Measurements from ENCODE around the gene ZNF235.
"Not testable (repeated sequence)": the region's sequence is repeated elsewhere in the genome, so short reads cannot be mapped to it uniquely, and the experiment has no call there.

Gene ZNF235

DNA sequence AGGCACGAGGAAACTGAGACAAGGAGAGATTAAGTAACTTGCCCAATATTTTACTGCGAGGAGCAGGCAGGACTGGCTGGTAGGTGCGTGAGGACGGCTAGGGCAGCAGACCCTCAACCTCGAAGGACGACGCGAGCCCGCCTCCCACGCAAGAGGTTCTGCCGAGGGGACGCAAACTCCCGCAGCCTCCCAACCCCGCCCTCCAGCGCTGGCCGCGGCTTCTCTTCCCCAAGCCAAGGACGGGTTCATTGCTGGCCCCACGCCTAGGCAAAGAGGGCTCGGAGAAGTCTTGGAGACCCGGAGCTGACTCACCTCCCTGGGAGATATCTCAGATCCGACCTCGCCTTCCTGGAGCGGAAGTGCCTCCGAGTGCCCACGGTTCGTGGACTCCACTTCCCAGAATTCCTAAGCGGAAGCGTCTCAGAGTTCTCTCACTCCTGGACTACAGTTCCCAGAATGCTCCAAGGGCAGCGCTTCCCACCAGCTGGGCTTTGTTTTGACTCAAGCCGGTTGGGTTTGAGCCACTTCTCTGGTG, at the start of gene ZNF235:
Gene ZNF235 (minus strand): TSS at position 367 of the 535 bp plus-strand sequence. CDS start 1,621 bp downstream, outside the sequence.
- DNase-seq (ENCODE audit: low read depth in 2 of 2), result peak; percentile 93 to 94

DNA sequence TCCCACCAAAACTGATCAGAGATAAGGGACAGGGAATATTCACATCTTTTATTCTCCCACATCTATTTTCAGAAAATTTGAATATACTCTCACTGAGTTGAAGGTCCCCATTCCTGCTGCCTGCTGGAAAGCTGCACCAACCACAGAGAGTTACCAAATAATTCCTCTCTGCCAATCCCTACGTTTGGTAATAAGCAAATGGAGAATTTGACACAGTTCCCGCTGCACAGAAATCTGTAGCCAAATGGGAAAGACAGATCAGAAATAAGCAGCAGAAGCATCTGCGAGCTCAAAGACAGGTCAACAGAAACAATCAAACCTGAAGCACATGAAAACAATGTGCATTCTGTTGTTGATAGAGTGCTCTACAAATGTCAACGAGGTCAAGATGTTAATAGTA, 41.7 kb upstream of the ZNF235 start:
- DNase-seq (ENCODE audit: low read depth in 2 of 2), result no peak

DNA sequence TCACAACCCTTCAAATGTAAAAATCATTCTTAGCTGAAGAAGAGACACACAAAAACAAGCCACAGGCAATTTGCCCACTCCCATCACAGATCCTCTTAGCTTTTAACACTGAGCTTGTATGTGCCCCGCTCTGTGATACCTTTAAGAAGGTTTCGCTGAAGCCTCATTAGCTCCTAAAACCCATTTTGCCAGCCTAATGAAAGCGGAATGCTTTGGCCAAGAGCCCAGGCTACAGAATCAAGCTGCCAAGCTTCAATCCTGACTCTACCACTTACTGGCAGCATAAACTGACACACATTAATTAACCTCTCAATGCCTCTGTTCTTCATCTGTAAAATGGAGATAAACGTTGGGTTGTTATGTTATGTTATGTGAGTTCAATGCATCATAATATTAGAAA, 41.1 kb upstream of the ZNF235 start:
- no peak for DNase-seq (ENCODE audit: low read depth in 2 of 2)

DNA sequence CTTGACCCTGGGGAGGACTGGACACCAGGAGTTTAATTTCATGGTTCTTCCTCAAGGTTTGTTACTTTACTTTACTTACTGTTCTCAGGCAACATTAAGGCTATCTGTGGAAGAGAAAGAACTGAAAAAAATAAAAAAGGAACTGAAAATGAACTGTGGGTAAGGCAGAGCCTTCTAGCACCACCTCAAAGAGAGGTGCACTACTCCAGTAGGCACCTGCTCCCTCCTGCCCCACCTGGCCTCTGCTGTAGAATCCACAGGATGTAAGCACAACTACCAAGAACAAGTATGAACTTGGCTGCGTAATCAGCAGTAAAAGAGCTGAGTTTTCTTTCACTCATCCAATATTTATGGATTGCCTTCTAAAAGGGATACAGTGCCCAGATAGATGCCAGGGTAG, 39.4 kb upstream of the ZNF235 start:
- DNase-seq (ENCODE audit: low read depth in 2 of 2), result no peak

DNA sequence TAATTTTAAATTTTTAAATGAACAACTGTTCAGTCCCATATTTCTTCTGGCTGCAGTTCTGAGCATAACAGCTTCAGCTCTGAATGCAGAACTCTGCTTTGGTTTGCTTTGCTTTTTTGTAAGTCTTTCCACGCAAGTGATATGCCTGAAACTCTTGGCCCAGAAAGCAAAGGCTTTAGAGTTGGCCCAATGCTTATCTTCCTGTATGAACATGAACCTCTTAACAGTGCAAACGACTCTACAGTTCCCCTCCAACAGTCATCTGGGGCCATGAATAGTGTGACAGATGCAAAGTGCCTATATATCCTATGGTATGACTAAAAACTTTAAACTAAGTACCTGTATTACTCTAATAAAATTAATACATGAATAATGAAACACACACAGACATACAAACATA, 37.0 kb upstream of the ZNF235 start:
- DNase-seq (ENCODE audit: low read depth in 2 of 2), result no peak

DNA sequence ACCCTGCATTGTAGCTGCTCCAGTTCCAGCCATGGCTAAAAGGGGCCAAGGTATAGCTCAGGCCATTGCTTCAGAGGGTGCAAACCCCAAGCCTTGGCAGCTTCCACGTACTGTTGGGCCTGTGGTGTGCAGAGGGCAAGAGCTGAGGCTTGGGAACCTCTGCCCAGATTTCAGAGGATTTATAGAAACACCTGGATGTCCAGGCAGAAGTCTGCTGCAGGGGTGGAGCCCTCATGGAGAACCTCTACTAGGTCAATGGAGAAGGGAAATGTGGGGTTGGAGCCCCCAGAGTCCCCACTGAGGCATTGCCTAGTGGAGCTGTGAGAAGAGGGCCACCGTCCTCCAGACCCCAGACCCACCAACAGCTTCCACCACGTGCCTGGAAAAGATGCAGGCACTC, 29.8 kb upstream of the ZNF235 start:
- not testable (repeated sequence) for DNase-seq (ENCODE audit: low read depth in 2 of 2)

DNA sequence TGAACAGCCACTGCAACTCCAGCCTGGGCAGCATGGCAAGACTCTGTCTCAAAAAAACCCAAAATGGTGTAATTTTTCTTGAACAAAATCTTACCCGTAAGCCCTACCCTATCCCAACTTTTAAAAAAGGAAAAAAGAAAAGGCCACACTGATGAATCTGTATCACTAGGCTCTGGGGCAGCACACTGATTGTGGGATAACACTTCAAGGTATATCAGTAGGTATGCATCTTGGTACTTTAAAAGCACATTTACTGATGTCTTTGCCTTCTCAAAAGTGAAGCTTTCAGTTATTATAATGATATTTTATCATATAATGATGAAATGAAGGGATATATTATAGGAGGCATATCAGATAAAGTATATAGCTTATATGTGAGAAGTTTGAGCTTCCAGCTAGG, 27.3 kb upstream of the ZNF235 start:
- no peak for DNase-seq (ENCODE audit: low read depth in 2 of 2)

DNA sequence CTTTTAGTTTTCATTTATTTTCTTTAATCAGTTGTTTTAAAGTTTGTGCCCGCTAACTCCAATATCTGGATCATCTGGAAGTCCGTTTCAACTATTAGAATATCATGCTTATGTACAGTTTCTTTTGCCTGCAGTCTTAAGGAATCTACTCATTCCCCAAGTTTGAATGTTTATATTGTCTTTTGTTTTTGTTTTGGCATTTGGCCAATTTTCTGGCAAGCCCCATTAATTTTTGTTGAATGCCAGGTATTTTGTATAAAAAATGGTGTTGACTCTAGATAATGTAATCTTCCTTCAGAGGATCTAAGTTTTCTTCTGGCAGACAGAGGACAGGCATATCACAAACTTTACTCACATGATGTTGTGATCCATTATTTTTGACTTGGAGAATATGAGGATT, 11.1 kb upstream of the ZNF235 start:
- no peak for DNase-seq (ENCODE audit: low read depth in 2 of 2)

DNA sequence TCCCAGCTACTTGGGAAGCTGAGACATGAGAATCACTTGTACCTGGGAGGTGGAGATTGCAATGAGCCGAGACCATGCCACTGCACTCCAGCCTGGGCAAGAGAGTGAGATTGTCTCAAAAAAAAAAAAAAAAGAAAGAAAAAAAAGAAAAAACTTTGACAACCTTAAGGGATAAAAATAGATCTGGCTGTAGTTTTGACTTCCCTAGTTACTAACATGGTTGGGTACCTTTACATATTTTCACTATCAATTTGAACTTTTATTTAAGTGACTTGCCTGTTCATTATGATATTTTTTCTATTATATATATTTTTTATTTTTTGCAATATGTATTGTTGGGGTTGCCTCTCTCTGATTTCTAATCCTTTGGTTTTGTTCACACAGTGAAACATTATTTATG, 8.4 kb upstream of the ZNF235 start:
- no peak for DNase-seq (ENCODE audit: low read depth in 2 of 2)

DNA sequence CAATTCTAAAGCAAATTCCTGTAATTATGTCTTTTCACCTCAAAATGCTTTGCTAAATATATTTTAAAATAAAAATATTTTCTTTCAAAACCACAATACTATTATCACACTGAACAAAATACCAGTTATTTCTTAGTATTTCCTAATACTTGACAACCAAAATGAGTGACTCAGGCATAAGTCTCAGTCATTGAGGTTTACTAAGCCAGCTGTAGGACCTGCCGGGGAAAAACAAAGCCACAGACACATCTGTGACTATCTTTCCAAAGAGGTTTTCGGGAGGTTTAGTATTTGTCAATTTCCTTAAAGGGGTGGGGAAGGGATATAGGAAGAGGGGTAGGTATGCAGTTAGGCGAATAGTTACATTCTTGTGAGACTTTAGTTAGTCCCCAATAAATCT, 3.2 kb upstream of the ZNF235 start:
- DNase-seq (ENCODE audit: low read depth in 2 of 2), result no peak

DNA sequence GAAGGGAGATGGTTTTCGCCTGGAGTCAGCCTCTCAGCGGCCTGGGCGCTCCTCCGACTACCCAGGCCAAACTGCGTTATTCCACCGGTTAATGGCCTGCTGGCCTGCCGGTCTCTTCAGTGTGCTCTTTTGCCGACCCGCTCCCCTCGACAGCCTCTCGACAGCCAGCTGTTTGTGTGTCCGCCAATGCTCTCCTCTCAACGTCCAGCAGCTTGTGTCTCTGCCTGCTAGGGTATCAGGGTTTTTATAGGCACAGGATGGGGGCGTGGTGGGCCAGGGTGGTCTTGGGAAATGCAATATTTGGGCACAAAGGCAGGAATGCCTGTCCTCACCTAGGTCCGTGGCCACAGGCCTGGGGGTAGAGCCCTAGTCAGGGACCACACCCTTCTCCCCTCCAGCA, 1.5 kb upstream of the ZNF235 start:
- no peak for DNase-seq (ENCODE audit: low read depth in 2 of 2)

DNA sequence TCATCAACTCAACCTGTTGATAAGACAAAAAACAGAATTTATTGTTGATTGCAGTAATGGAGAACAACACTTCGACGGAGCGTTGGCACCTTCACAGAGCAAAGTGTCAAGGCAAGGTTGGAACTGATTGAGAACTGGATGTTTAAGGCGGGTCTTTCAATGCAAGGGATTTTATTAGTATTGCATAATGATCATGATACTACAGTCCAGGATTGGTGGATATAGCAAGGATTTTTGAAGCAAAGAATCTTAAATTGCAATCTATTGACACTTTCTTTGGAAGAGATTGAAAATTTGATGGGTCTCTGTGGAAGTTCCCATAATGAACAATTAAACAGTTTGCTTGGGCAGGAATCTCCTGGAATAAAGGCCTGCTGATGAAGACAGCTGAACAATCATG, 632 bp upstream of the ZNF235 start:
- DNase-seq (ENCODE audit: low read depth in 2 of 2), result no peak

DNA sequence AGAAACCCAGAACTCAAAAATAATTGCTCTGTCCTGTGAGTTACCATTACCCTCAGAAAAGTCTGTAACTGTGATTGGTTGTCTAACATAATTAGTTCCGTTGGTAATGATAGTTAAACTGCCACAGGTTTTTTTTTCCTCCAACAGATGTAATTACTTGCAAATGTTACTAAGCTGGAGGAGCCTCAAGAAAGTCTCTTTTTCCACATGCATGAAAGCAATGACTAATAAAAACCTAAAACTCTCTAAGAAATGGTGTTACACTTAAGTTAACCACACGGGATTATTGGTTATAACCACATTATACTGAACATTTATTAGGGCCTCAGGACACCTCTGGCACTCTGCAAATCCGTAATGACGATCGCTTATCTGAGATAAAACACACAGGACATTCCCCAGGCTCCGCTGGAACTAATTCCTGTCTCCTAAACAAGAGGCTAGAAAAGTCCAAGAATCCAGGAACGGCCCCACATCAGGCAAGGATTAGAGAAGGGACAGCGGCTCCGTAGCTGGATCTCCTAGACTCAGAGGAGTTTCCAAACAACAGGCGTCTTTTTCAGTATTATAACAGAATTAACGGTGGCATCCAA, 753 bp downstream of the ZNF235 start:
- DNase-seq (ENCODE audit: low read depth in 2 of 2), result peak; percentile 1 to 12

DNA sequence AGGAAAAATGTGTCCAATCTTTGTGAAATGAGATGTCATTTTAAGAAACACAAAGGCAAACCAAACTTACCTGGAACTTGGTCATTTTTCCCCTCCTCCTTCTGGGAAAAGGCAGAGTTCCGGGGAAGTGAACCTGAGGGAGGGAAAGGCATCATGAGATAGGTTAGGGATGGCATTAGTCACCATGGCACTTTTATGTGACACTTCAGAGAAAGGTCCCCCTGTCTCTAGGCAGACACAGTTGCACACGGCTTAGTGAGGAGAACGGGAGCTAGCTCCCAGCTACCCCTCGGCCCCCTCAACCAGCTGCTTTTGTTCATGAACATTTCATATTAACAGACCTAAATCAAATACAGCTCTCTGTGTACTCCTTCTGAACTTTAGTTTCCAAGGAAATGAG, 1.5 kb downstream of the ZNF235 start:
- DNase-seq (ENCODE audit: low read depth in 2 of 2), result no peak

DNA sequence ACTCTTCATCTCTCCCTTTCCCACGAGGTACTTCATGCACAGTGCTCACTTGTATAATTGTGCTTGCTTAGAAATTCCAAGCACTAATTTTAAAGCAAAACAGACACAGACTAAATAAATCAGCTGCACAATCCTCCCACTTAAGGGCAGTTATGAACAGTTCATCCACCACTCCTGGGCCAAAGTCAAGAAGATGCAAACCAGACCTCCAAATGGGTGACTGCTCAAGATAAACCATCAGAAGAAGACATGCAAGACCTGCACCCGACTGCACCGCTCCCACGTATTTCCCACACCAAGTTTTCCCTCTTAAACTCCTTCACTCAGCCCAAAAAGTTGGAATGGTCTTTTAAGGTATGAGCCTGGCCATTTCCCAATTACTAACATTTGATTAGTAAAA, 19.9 kb downstream of the ZNF235 start:
- DNase-seq (ENCODE audit: low read depth in 2 of 2), result no peak

DNA sequence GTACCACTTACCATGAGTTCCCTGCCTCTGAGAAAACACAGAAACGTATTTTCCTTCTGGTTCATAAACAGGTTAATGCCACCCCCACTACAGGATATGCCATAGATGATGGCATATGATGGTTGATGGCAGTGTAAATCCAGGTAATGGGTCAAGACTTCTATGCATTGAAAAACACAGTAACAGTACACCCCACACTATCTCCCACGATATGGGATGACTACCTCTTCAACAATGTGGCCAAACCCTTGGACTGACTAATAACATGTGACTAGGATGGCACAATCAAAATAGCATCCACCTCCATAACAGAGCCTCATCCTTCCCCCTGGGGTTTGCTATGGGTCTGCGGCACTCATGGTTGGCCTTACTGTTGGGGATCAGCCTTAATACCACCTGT, 22.0 kb downstream of the ZNF235 start:
- DNase-seq (ENCODE audit: low read depth in 2 of 2), result no peak

DNA sequence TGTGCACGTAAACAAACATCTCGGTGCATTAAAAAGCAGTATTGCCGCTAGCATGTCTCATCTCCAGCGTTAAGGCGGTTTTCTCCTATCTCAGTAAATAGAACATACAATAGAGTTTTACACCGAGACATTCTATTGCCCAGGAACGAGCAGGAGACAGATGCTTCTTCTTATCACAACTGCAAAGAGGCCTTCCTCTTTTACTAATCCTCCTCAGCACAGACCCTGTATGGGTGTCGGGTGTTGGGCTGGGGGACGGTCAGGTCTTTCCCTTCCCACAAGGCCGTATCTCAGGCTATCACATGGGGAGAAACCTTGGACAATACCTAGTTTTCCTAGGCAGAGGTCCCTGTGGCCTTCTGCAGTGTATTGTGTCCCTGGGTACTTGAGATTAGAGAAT, 23.9 kb downstream of the ZNF235 start:
- DNase-seq (ENCODE audit: low read depth in 2 of 2), result no peak

DNA sequence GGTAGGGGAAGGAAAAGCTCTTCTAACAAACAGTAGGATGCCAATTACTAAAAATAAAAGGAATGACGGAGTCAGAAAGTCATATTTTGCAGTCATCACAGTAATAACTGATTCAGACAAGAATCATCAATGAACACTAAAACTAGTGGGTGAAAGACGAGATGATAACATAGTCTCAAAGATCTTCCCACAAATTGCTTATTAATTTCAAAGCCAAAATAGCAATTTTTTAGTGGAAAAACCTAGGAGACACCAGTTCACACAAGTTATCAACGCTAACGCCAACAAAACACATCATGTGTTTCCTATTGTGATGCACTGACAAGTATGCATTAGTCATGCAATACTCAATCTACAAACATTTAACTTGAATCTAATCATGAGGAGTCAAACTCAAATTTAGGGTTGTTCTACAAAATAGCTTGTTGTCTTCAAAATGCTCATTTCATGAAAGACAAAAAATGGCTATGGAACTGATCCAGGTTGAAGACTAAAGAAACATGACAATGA, 26.6 kb downstream of the ZNF235 start:
- DNase-seq (ENCODE audit: low read depth in 2 of 2), result no peak

DNA sequence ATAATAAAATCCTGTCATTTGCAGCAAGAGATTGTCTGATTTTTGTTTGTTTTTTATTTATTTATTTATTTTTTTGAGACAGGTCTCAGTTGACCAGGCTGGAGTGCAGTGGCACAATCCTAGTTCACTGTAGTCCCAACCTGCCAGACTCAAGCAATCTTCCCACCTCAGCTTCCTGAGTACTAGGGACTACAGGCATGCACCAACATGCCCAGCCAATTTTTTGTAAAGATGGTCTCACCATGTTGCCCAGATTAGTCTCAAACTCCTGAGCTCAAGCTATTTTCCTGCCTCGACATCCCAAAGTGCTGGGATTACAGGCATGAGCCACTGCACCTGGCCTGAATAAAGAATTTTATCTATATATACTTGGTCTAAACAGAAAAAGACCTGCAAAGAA, 27.5 kb downstream of the ZNF235 start:
- DNase-seq (ENCODE audit: low read depth in 2 of 2), result no peak

DNA sequence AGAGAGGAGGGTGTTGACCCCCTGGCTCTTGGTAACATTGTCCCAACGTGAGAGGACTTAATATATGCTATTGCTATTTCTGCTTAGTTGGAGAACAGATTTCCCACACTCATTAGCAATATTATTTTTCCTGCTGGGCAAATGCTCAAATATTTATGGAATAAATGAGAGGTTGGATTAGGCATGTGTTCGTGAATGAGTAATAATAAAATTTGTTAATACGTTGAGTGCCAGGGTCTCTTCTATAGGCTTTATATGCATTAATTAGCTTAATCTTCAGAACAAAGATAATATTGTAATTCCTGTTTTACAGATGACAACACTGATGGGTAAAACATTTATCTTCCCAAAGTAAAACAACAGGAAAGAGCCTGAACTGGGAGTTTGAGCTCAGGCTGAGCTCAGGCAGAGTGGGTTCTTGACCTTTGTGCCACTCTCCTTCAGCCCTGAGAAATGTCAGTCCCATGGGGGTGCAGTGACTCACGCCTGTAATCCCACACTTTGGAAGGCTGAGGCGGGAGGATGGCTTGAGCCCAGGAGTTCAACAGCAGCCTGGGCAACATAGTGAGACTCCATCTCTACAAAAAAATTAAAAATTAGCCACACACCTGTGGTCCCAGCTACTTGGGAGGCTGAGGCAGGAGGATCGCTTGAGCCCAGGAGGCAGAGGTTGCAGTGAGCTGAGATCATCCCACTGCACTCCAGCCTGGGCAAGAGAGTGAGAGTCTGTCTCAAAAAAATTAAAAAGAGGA, 44.0 kb downstream of the ZNF235 start:
- no peak for DNase-seq (ENCODE audit: low read depth in 2 of 2)

DNA sequence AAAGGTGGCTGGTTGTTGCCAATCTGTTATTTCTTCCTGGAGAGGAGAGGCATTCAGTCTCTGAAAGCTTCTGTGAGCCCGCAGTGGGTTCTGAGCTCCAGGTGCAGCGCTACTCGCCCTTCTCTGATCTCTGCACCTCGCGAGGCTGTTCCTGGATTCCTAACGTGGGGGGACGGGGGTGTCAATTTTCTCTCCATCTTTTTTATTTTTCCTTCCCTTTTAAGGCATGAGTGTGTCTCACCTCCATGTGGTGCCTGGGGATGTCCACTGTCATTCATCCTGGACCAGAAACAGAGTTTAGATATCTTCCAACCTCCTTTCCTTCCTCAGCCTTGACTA, 44.5 kb downstream of the ZNF235 start:
- no peak for DNase-seq (ENCODE audit: low read depth in 2 of 2)

DNA sequence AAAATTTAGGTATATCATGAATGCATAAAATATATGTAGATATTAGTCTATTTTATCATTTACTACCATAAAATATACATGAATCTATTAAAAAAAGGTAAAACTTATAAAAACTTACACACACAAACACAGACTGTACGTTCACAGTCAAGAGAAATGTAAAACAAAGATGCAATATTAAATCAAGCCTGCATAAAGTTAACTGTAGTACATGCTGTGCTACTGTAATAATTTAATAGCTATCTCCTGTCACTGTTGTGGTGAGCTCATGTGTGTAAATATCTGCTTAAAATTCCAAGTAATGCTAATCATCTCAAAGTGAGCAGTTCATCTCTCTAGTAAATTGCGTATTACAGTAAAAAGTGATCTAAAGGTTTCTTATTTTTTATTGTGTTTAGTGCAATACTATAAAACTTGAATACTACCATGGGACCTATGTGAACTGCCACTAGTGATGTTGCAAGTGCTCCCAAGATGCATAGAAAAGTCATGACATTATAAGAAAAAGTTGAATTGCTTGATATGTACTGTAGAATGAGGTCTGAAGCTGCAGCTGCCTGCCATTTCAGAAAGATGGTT, 45.9 kb downstream of the ZNF235 start:
- no peak for DNase-seq (ENCODE audit: low read depth in 2 of 2)

DNA sequence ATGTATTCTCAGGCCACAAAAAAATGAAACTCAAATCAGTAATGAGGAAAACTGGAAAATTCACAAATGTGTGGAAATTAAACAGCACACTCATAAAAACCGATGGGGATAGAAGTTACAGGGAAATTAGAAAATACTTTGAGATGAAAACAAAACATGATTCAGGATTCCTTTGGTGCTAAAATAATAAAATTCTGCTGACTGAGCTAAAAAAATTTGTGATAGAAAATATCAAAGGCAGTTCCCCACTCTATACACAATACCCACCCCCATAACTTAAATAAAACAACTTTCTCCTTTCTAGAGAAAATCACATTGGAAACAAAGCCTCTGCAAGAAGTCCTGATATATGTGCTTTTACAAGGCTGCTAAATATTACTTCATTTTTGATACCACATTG, 46.7 kb downstream of the ZNF235 start:
- no peak for DNase-seq (ENCODE audit: low read depth in 2 of 2)
